H9 (cell line): ENCODE results near the gene LAMA5. TPM values are rescaled to one million over a fixed set of nuclear protein-coding genes. Genes with fewer than 3 reads are reported as not detected.

Experiments used
- DNase-seq: peaks from one replicate; pipeline ENCODE4 v3.0.0-alpha.2; 2017
- H2AFZ ChIP-seq: one replicate; pipeline ENCODE4 v1.6.1; 2013; ENCODE audit warnings: mild to moderate bottlenecking, low read length, control low read depth, moderate library complexity
- H2AK5ac ChIP-seq: 2 replicates; pipeline ENCODE4 v1.6.1; 2013; ENCODE audit warnings: low read length, control low read depth, mixed read lengths; ENCODE audit not compliant: insufficient read length
- H2BK120ac ChIP-seq: one replicate; pipeline ENCODE4 v1.6.1; 2013; ENCODE audit warnings: low read depth, mild to moderate bottlenecking, low read length, control low read depth, inconsistent platforms; ENCODE audit not compliant: poor library complexity, severe bottlenecking
- H2BK12ac ChIP-seq: 2 replicates; pipeline ENCODE4 v1.6.1; 2013; ENCODE audit warnings: low read length, control low read depth, mixed read lengths, low read depth; ENCODE audit not compliant: insufficient read length
- H2BK15ac ChIP-seq: 2 replicates; pipeline ENCODE4 v1.6.1; 2013; ENCODE audit warnings: low read depth, low read length, control low read depth
- H2BK20ac ChIP-seq: one replicate; pipeline ENCODE4 v1.6.1; 2013; ENCODE audit warnings: low read depth, mild to moderate bottlenecking, low read length, control low read depth, inconsistent platforms; ENCODE audit not compliant: poor library complexity, severe bottlenecking
- H2BK5ac ChIP-seq: 2 replicates; pipeline ENCODE4 v1.6.1; 2013; ENCODE audit warnings: low read length, control low read depth, mixed read lengths; ENCODE audit not compliant: insufficient read length
- H3K14ac ChIP-seq: 2 replicates; pipeline ENCODE4 v1.6.1; 2013; ENCODE audit warnings: low read length, control low read depth; ENCODE audit not compliant: insufficient read depth
- H3K18ac ChIP-seq: 2 replicates; pipeline ENCODE4 v1.6.1; 2013; ENCODE audit warnings: low read depth, mild to moderate bottlenecking, mixed read lengths, low read length, control low read depth; ENCODE audit not compliant: insufficient read length
- H3K23ac ChIP-seq: 2 replicates; pipeline ENCODE4 v1.6.1; 2013; ENCODE audit warnings: low read length, control low read depth, mixed read lengths, low read depth; ENCODE audit not compliant: insufficient read length
- H3K23me2 ChIP-seq: 2 replicates; pipeline ENCODE4 v1.6.1; 2013; ENCODE audit warnings: low read depth, mild to moderate bottlenecking, mixed read lengths, low read length, control low read depth; ENCODE audit not compliant: insufficient read length, poor library complexity, severe bottlenecking
- H3K27ac ChIP-seq: 2 replicates; pipeline ENCODE4 v1.5.1; 2013; ENCODE audit warnings: low read length, control low read depth, mixed read lengths, low read depth; ENCODE audit not compliant: insufficient read length
- H3K27me3 ChIP-seq: 2 replicates; pipeline ENCODE4 v1.6.1; 2013; ENCODE audit warnings: low read length, control low read depth, inconsistent platforms; ENCODE audit not compliant: insufficient read depth
- H3K4ac ChIP-seq: 2 replicates; pipeline ENCODE4 v1.6.1; 2013; ENCODE audit warnings: low read depth, mild to moderate bottlenecking, control low read depth, inconsistent platforms, low read length, moderate library complexity
- H3K4me1 ChIP-seq: 2 replicates; pipeline ENCODE4 v1.6.1; 2013; ENCODE audit warnings: low read length, control low read depth, inconsistent platforms; ENCODE audit not compliant: insufficient read depth
- H3K4me2 ChIP-seq: 2 replicates; pipeline ENCODE4 v1.6.1; 2013; ENCODE audit warnings: low read length, control low read depth, mixed read lengths; ENCODE audit not compliant: insufficient read length, insufficient read depth
- H3K56ac ChIP-seq: 2 replicates; pipeline ENCODE4 v1.6.1; 2013; ENCODE audit warnings: low read depth, mild to moderate bottlenecking, mixed read lengths, low read length, control low read depth; ENCODE audit not compliant: insufficient read length
- H3K79me1 ChIP-seq: 2 replicates; pipeline ENCODE4 v1.6.1; 2013; ENCODE audit warnings: low read depth, mild to moderate bottlenecking, moderate library complexity, low read length, control low read depth, inconsistent platforms; ENCODE audit not compliant: insufficient read depth, poor library complexity, severe bottlenecking
- H3K79me2 ChIP-seq: 2 replicates; pipeline ENCODE4 v1.6.1; 2013; ENCODE audit warnings: low read length, control low read depth, inconsistent platforms; ENCODE audit not compliant: insufficient read depth
- H3K9ac ChIP-seq: 2 replicates; pipeline ENCODE4 v1.6.1; 2013; ENCODE audit warnings: low read length, control low read depth, mixed read lengths; ENCODE audit not compliant: insufficient read length; ENCODE audit errors: extremely low read depth
- H3K9me3 ChIP-seq: one replicate; pipeline ENCODE4 v1.6.1; 2013; ENCODE audit warnings: low read depth, low read length, inconsistent platforms; ENCODE audit not compliant: control insufficient read depth
- H3T11ph ChIP-seq: one replicate; pipeline ENCODE4 v1.6.1; 2013; ENCODE audit warnings: mild to moderate bottlenecking, low read length, control low read depth, inconsistent platforms
- H4K20me1 ChIP-seq: one replicate; pipeline ENCODE4 v1.6.1; 2013; ENCODE audit not compliant: control insufficient read depth, insufficient read length, insufficient read depth
- H4K5ac ChIP-seq: 2 replicates; pipeline ENCODE4 v1.6.1; 2013; ENCODE audit warnings: low read depth, mild to moderate bottlenecking, mixed read lengths, low read length, control low read depth; ENCODE audit not compliant: insufficient read length
- H4K8ac ChIP-seq: replicated peaks from 2 replicates; pipeline ENCODE4 v1.6.1; 2013; ENCODE audit warnings: low read length, control low read depth, mixed read lengths, low read depth; ENCODE audit not compliant: insufficient read length
- H4K91ac ChIP-seq: 2 replicates; pipeline ENCODE4 v1.6.1; 2013; ENCODE audit warnings: low read depth, mild to moderate bottlenecking, moderate library complexity, mixed read lengths, low read length, control low read depth; ENCODE audit not compliant: insufficient read length
- H3K27ac Mint-ChIP-seq, 3 experiments: 2 replicates in 2 of 3; 3 replicates in 1 of 3; pipeline ENCODE4 v1.8.0; 2020 to 2021; ENCODE audit warnings: mixed read lengths in 3 of 3, mild to moderate bottlenecking in 1 of 3, moderate library complexity in 1 of 3
- H3K27me3 Mint-ChIP-seq: 2 replicates; pipeline ENCODE4 v1.8.0; 2021; ENCODE audit warnings: low read depth, mild to moderate bottlenecking, moderate library complexity, mixed read lengths
- H3K36me3 Mint-ChIP-seq, 3 experiments: 2 replicates in 2 of 3; 3 replicates in 1 of 3; pipeline ENCODE4 v1.8.0; 2020 to 2021; ENCODE audit warnings: low read depth in 3 of 3, mixed read lengths in 3 of 3; ENCODE audit not compliant: insufficient read depth in 1 of 3
- H3K4me1 Mint-ChIP-seq, 2 experiments: 2 replicates each; pipeline ENCODE4 v1.8.0; 2020; ENCODE audit warnings: mixed read lengths in 2 of 2
- H3K4me3 Mint-ChIP-seq, 2 experiments: 2 replicates in 1 of 2; 3 replicates in 1 of 2; pipeline ENCODE4 v1.8.0; 2020 to 2021; ENCODE audit warnings: mild to moderate bottlenecking in 2 of 2, mixed read lengths in 2 of 2, moderate library complexity in 1 of 2
- H3K9me3 Mint-ChIP-seq, 2 experiments: 2 replicates in 1 of 2; 3 replicates in 1 of 2; pipeline ENCODE4 v1.8.0; 2020; ENCODE audit warnings: mild to moderate bottlenecking in 2 of 2, mixed read lengths in 2 of 2, moderate library complexity in 1 of 2
- CTCF ChIP-seq: fragments of 200-600 bp; sonication (generic); conservative IDR thresholded peaks from 3 replicates; pipeline ENCODE4 v1.8.0; 2021; ENCODE audit warnings: antibody characterized with exemption, mild to moderate bottlenecking
- WGBS: extraction: QIAGEN DNeasy Blood & Tissue Kit; methylation state at CpG from one replicate; pipeline ENCODE4 v1.1.7; 2013; ENCODE audit warnings: missing lambda C conversion rate, low lambda C conversion rate, mixed read lengths; ENCODE audit not compliant: insufficient read length; ENCODE audit errors: extremely low coverage; 5-methylcytosine and 5-hydroxymethylcytosine counted together
- total RNA-seq: library from RNA; stranded (reverse); gene quantifications from 2 replicates; pipeline ENCODE4 v1.2.1, GENCODE V29; 2021

Gene LAMA5
- total RNA-seq, 1 experiment from 2014 or later = 200 TPM

GRCh38 chr20:62311150-62311549 lies 56.0 kb downstream of the LAMA5 start:
- Histone ChIP-seq H3K4me2 (no peak overlapping the region), H2BK20ac (no peak overlapping the region), H2AK5ac (no peak overlapping the region), H3K9me3 (no peaks in the 10 kb centered on the region), H3K79me2 (no peaks in the 10 kb centered on the region), H2BK5ac (no peak overlapping the region), H4K20me1 (no peaks in the 10 kb centered on the region), H4K5ac (no peak overlapping the region), H3T11ph (no peak overlapping the region), H3K27me3 (no peaks in the 10 kb centered on the region), H3K23me2 (no peaks in the 10 kb centered on the region), H3K14ac (no peak overlapping the region), H2BK12ac (no peak overlapping the region), H3K4ac (no peak overlapping the region), H3K27ac (no peak overlapping the region), H2BK15ac (no peak overlapping the region), H3K18ac (no peak overlapping the region), H3K56ac (no peak overlapping the region), H2AFZ (no peak overlapping the region), H3K79me1 (no peaks in the 10 kb centered on the region), H4K8ac (no peak overlapping the region), H3K23ac (no peak overlapping the region), H3K4me1 (no peaks in the 10 kb centered on the region), H3K9ac (no peak overlapping the region), H4K91ac (no peak overlapping the region), H2BK120ac (no peak overlapping the region)
- Mint-ChIP-seq H3K9me3 (no peaks in the 10 kb centered on the region), H3K4me3 (no peak overlapping the region), H3K27me3 (no peaks in the 10 kb centered on the region), H3K4me1 (no peaks in the 10 kb centered on the region), H3K27ac (no peak overlapping the region), H3K36me3 (peaks cover 19 to 64% (median 63%) of the 10 kb centered on the region in 3 experiments)
- no CpG with 5 or more reads among the region's 18 CpGs for WGBS
- no peak for TF ChIP-seq CTCF
- DNase-seq = no peak
